Neural cell (in vitro differentiated cells): ENCODE data around the gene ATPAF1. TPM values are rescaled to one million over a fixed set of nuclear protein-coding genes. Genes with fewer than 3 reads are reported as not detected.

Experiments used
- H2AFZ ChIP-seq: fragments of 200-600, 300-800 bp; sonication (generic), shearing (Covaris generic); 2 replicates; pipeline ENCODE4 v1.6.0; 2014; ENCODE audit warnings: low read depth, mild to moderate bottlenecking, antibody characterized with exemption, low read length, moderate library complexity
- H3F3A ChIP-seq: fragments of 200-600 bp; shearing (Covaris generic); 2 replicates; pipeline ENCODE4 v1.6.1; 2016; ENCODE audit warnings: mild to moderate bottlenecking, moderate library complexity, mixed read lengths, antibody characterized with exemption, low read length; ENCODE audit not compliant: insufficient read depth, poor library complexity, severe bottlenecking
- H3K27ac ChIP-seq: fragments of 200-600, 300-800 bp; sonication (generic), shearing (Covaris generic); 2 replicates; pipeline ENCODE4 v1.5.1; 2014; ENCODE audit warnings: mild to moderate bottlenecking, low read length, moderate library complexity
- H3K27me3 ChIP-seq: fragments of 300-800, 200-600 bp; sonication (generic), shearing (Covaris generic); 2 replicates; pipeline ENCODE4 v1.6.0; 2014; ENCODE audit warnings: mild to moderate bottlenecking, low read depth, low read length, moderate library complexity; ENCODE audit not compliant: insufficient read depth
- H3K36me3 ChIP-seq: fragments of 300-800, 200-600 bp; sonication (generic), shearing (Covaris generic); 2 replicates; pipeline ENCODE4 v1.5.1; 2014; ENCODE audit warnings: mild to moderate bottlenecking, antibody characterized with exemption, low read length, moderate library complexity; ENCODE audit not compliant: insufficient read depth
- H3K4me2 ChIP-seq: fragments of 300-800, 200-600 bp; sonication (generic), shearing (Covaris generic); 2 replicates; pipeline ENCODE4 v1.6.0; 2014; ENCODE audit warnings: mild to moderate bottlenecking, low read length
- H3K4me3 ChIP-seq: fragments of 300-800, 200-600 bp; sonication (generic), shearing (Covaris generic); 2 replicates; pipeline ENCODE4 v1.5.1; 2014; ENCODE audit warnings: mild to moderate bottlenecking, low read length, moderate library complexity
- H3K79me2 ChIP-seq: fragments of 200-600 bp; shearing (Covaris generic); replicated peaks from 2 replicates; pipeline ENCODE4 v1.6.0; 2014; ENCODE audit warnings: mild to moderate bottlenecking, low read length, moderate library complexity; ENCODE audit not compliant: insufficient read depth
- H3K9ac ChIP-seq: fragments of 300-800, 200-600 bp; sonication (generic), shearing (Covaris generic); 2 replicates; pipeline ENCODE4 v1.6.1; 2016; ENCODE audit warnings: mild to moderate bottlenecking, low read length, mixed read lengths
- H3K9me2 ChIP-seq: fragments of 200-600 bp; shearing (Covaris generic); 2 replicates; pipeline ENCODE4 v1.6.1; 2016; ENCODE audit warnings: mild to moderate bottlenecking, low read length, mixed read lengths; ENCODE audit not compliant: insufficient read depth
- H3K9me3 ChIP-seq: fragments of 200-600, 300-800 bp; sonication (generic), shearing (Covaris generic); 2 replicates; pipeline ENCODE4 v1.6.1; 2016; ENCODE audit warnings: mild to moderate bottlenecking, mixed run types, low read length, moderate library complexity, mixed read lengths
- H4K20me1 ChIP-seq: fragments of 200-600 bp; shearing (Covaris generic); 2 replicates; pipeline ENCODE4 v1.6.1; 2016; ENCODE audit warnings: mild to moderate bottlenecking, mixed run types; ENCODE audit not compliant: insufficient read depth
- CTCF ChIP-seq: fragments of 450-650 bp; IDR thresholded peaks from 2 replicates; pipeline ENCODE4 v1.5.1; 2014; ENCODE audit warnings: antibody characterized with exemption, mild to moderate bottlenecking, moderate library complexity; ENCODE audit not compliant: poor library complexity, severe bottlenecking
- EP300 ChIP-seq: fragments of 450-650 bp; conservative IDR thresholded peaks from 2 replicates; pipeline ENCODE4 v1.6.1; 2014; ENCODE audit warnings: antibody characterized with exemption, mild to moderate bottlenecking, moderate library complexity; ENCODE audit not compliant: poor library complexity, severe bottlenecking
- EZH2 ChIP-seq: fragments of 200-600, 300-800 bp; shearing (Covaris generic), sonication (generic); IDR thresholded peaks from 2 replicates; pipeline ENCODE4 v1.6.1; 2014; ENCODE audit warnings: antibody characterized with exemption, low read length, borderline replicate concordance, mild to moderate bottlenecking; ENCODE audit not compliant: insufficient read depth, poor library complexity, severe bottlenecking
- MXI1 ChIP-seq: fragments of 450-650 bp; conservative IDR thresholded peaks from 2 replicates; pipeline ENCODE4 v1.6.1; 2014; ENCODE audit warnings: antibody characterized with exemption, mild to moderate bottlenecking; ENCODE audit not compliant: poor library complexity, severe bottlenecking
- POLR2AphosphoS5 ChIP-seq: IDR thresholded peaks from 2 replicates; pipeline ENCODE4 v1.6.1; 2012
- RAD21 ChIP-seq: fragments of 450-650 bp; conservative IDR thresholded peaks from 2 replicates; pipeline ENCODE4 v1.6.1; 2014; ENCODE audit warnings: antibody characterized with exemption, mild to moderate bottlenecking, moderate library complexity
- REST ChIP-seq: IDR thresholded peaks from 2 replicates; pipeline ENCODE4 v1.6.1; 2012; ENCODE audit warnings: borderline replicate concordance
- SMC3 ChIP-seq: fragments of 450-650 bp; conservative IDR thresholded peaks from 2 replicates; pipeline ENCODE4 v1.6.1; 2014; ENCODE audit warnings: antibody characterized with exemption, mild to moderate bottlenecking, moderate library complexity; ENCODE audit not compliant: poor library complexity
- TAF1 ChIP-seq: IDR thresholded peaks from 2 replicates; pipeline ENCODE4 v1.6.1; 2012; ENCODE audit warnings: low read depth
- polyA plus RNA-seq: library from polyadenylated mRNA; depleted of rRNA; stranded (reverse); fragments of >200 nt; gene quantifications from 2 replicates; pipeline ENCODE4 v1.2.3, GENCODE V29; 2014

Gene ATPAF1
- polyA plus RNA-seq, 1 donor from 2014 or later = 80.7 TPM

GRCh38 chr1:46643368-46643775 is 24.8 kb downstream of the ATPAF1 start:
- Histone ChIP-seq H3K4me3 (no peak overlapping the region), H4K20me1 (no peaks in the 10 kb centered on the region), H3K27me3 (no peaks in the 10 kb centered on the region), H3K9ac (no peak overlapping the region), H3F3A (no peaks in the 10 kb centered on the region), H3K79me2 (no peaks in the 10 kb centered on the region), H3K9me3 (no peaks in the 10 kb centered on the region), H3K4me2 (no peak overlapping the region), H2AFZ (no peak overlapping the region), H3K9me2 (no peaks in the 10 kb centered on the region), H3K36me3 (peaks cover 8% of the 10 kb centered on the region), H3K27ac (no peak overlapping the region)
- TF ChIP-seq CTCF (no peak), MXI1 (no peak), POLR2AphosphoS5 (no peak), RAD21 (no peak), EP300 (no peak), EZH2 (no peak), REST (no peak), TAF1 (no peak), SMC3 (no peak)

GRCh38 chr1:46642115-46642680 is 26.0 kb downstream of the ATPAF1 start:
- Histone ChIP-seq H2AFZ (no peak overlapping the region), H3K36me3 (peaks cover 8% of the 10 kb centered on the region), H3K4me3 (no peak overlapping the region), H4K20me1 (no peaks in the 10 kb centered on the region), H3K9ac (no peak overlapping the region), H3K27ac (no peak overlapping the region), H3K27me3 (no peaks in the 10 kb centered on the region), H3K79me2 (no peaks in the 10 kb centered on the region), H3K9me3 (no peaks in the 10 kb centered on the region), H3F3A (no peaks in the 10 kb centered on the region), H3K4me2 (no peak overlapping the region), H3K9me2 (no peaks in the 10 kb centered on the region)
- TF ChIP-seq MXI1 = no peak
- no peak for TF ChIP-seq EP300
- TF ChIP-seq POLR2AphosphoS5 = no peak
